Neutrophil (primary cell): ENCODE results near the gene AVPI1.

Experiments
- H3K27ac ChIP-seq: fragments of 200-600 bp; sonication (generic); 2 replicates; pipeline ENCODE4 v1.5.1; 2016; ENCODE audit warnings: mild to moderate bottlenecking, moderate library complexity
- H3K27me3 ChIP-seq: fragments of 200-600 bp; sonication (generic); 2 replicates; pipeline ENCODE4 v1.6.0; 2016; ENCODE audit warnings: mild to moderate bottlenecking
- H3K36me3 ChIP-seq: fragments of 200-600 bp; sonication (generic); 2 replicates; pipeline ENCODE4 v1.5.1; 2017
- H3K4me1 ChIP-seq, 2 experiments: fragments of 200-600 bp in 1 of 2; sonication (generic) in 1 of 2; 1 replicate in 1 of 2; 2 replicates in 1 of 2; pipeline versions ENCODE4 v1.5.1 to v1.6.1; 2013 to 2016; ENCODE audit warnings: low read depth in 1 of 2, low read length in 1 of 2, mild to moderate bottlenecking in 1 of 2, moderate library complexity in 1 of 2; ENCODE audit not compliant: control insufficient read depth in 1 of 2, insufficient read depth in 1 of 2
- H3K4me3 ChIP-seq, 2 experiments: fragments of 200-600 bp in 1 of 2; sonication (generic) in 1 of 2; 1 replicate in 1 of 2; 2 replicates in 1 of 2; pipeline ENCODE4 v1.5.1; 2013 to 2016; ENCODE audit warnings: low read depth in 1 of 2, low read length in 1 of 2, mild to moderate bottlenecking in 1 of 2, moderate library complexity in 1 of 2
- H3K9me3 ChIP-seq: fragments of 200-600 bp; sonication (generic); 2 replicates; pipeline ENCODE4 v1.5.1; 2016
- CTCF ChIP-seq: fragments of 200-600 bp; sonication (generic); IDR thresholded peaks from 2 replicates; pipeline ENCODE4 v1.5.1; 2016; ENCODE audit warnings: antibody characterized with exemption

AVPI1 gene

DNA sequence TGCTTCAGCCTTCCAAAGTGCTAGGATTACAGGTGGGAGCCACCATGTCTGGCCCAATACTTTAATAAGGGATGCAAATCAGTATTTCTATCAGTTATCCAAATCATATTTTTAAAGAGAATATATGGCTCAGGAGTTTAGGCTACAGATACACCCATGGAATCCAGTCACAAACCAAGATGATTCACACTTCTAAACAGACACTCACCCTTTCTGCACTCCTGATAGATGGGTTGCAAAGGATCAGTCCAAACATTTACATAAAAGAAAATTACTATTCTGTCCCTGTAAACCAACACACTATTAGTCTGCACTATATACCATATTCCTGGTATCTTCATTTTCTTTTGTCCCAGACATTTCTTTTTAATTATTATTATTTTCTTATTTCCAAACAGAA is 55.9 kb downstream of the AVPI1 start:
- no peak overlapping the region for H3K4me3 ChIP-seq
- H3K36me3 ChIP-seq: no peaks in the 10 kb centered on the region
- H3K9me3 ChIP-seq: no peaks in the 10 kb centered on the region
- H3K27ac ChIP-seq: no peak overlapping the region
- no peak for TF ChIP-seq CTCF
- H3K27me3 ChIP-seq: peaks cover 16% of the 10 kb centered on the region
- H3K4me1 ChIP-seq: peaks cover 12 to 13% of the 10 kb centered on the region in 2 experiments

DNA sequence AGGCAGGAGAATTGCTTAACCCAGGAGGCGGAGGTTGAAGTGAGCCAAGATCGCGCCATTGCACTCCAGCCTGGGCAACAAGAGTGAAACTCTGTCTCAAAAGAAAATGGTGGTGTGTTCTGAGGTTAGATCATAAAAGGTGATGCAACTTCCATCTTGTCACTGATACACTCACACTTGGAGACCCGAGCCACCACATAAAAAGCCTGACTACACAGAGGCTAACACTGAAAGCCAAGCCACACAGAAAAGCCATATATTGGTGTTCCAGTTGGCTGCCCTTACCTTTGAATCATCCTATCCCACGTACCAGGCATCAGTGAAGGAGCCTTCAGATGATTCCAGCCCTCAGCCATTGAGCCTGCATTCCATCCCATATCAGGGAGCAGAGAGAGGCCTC is 57.8 kb downstream of the AVPI1 start:
- Histone ChIP-seq H3K27me3 (peaks cover 16% of the 10 kb centered on the region), H3K4me1 (peaks cover 12 to 13% of the 10 kb centered on the region in 2 experiments), H3K36me3 (no peaks in the 10 kb centered on the region), H3K27ac (no peak overlapping the region), H3K4me3 (no peak overlapping the region), H3K9me3 (no peaks in the 10 kb centered on the region)
- TF ChIP-seq CTCF: no peak

- Histone ChIP-seq H3K27ac (no peak overlapping the region), H3K4me1 (peaks cover 6 to 7% of the 10 kb centered on the region in 2 experiments), H3K27me3 (peaks cover 12% of the 10 kb centered on the region), H3K9me3 (no peaks in the 10 kb centered on the region), H3K36me3 (no peaks in the 10 kb centered on the region), H3K4me3 (no peak overlapping the region)
- TF ChIP-seq CTCF: no peak
Measured at GRCh38 chr10:97628228-97628627, 58.8 kb downstream of the AVPI1 start.

GRCh38 chr10:97627731-97628130 is 59.3 kb downstream of the AVPI1 start:
- H3K4me3 ChIP-seq: no peak overlapping the region
- H3K4me1 ChIP-seq: peaks cover 1 to 2% of the 10 kb centered on the region in 2 experiments
- no peak for TF ChIP-seq CTCF
- peaks cover 7% of the 10 kb centered on the region for H3K27me3 ChIP-seq
- H3K36me3 ChIP-seq: no peaks in the 10 kb centered on the region
- H3K27ac ChIP-seq: no peak overlapping the region
- no peaks in the 10 kb centered on the region for H3K9me3 ChIP-seq
